PC-9 (cell line): ENCODE results near the gene PLXNA3. TPM values are rescaled to one million over a fixed set of nuclear protein-coding genes. Genes with fewer than 3 reads are reported as not detected.

ENCODE experiments used
- BruUV-seq: library from RNA; stranded (reverse); fragments of 400-500 nt; replicated peaks from 2 replicates; lab custom pipeline; 2021; lab: Mats Ljungman, UMichigan
- CTCF ChIA-PET: fragments of 300-600 bp; sonication (Branson Sonifier 250); formaldehyde crosslinking; loops from one replicate; lab custom pipeline; 2022; ENCODE audit warnings: antibody characterized with exemption; lab: Charles Lee
- POLR2A ChIA-PET: fragments of 300-600 bp; sonication (Branson Sonifier 250); formaldehyde crosslinking; loops from one replicate; lab custom pipeline; 2022; ENCODE audit warnings: antibody characterized with exemption; ENCODE audit not compliant: unreplicated experiment; lab: Charles Lee
- DNase-seq, 2 experiments: peaks; one replicate each; pipeline versions ENCODE4 v3.0.0 to v3.0.0-alpha.2; 2015 to 2022; ENCODE audit warnings: mixed read lengths in 1 of 2
- H2AFZ ChIP-seq: fragments of 200-600 bp; sonication (generic); 2 replicates; pipeline ENCODE4 v1.8.1; 2017; ENCODE audit warnings: antibody characterized with exemption
- H3F3A ChIP-seq: fragments of 200-600 bp; sonication (generic); 2 replicates; pipeline ENCODE4 v1.8.1; 2017; ENCODE audit warnings: antibody characterized with exemption, mild to moderate bottlenecking, low read depth; ENCODE audit not compliant: insufficient read depth
- H3K27ac ChIP-seq: fragments of 200-600 bp; sonication (generic); 2 replicates; pipeline ENCODE4 v1.6.1; 2016; ENCODE audit warnings: mixed run types
- H3K27me3 ChIP-seq: fragments of 200-600 bp; sonication (generic); 2 replicates; pipeline ENCODE4 v1.6.1; 2016; ENCODE audit warnings: low read depth, mixed run types; ENCODE audit not compliant: insufficient read depth
- H3K36me3 ChIP-seq: fragments of 200-600 bp; sonication (generic); 2 replicates; pipeline ENCODE4 v1.6.1; 2016; ENCODE audit warnings: low read depth, mixed run types
- H3K4me1 ChIP-seq: fragments of 200-600 bp; sonication (generic); replicated peaks from 2 replicates; pipeline ENCODE4 v1.6.1; 2016; ENCODE audit warnings: mixed run types; ENCODE audit not compliant: insufficient read depth
- H3K4me2 ChIP-seq: fragments of 200-600 bp; sonication (generic); 2 replicates; pipeline ENCODE4 v1.6.1; 2017; ENCODE audit warnings: mixed run types
- H3K4me3 ChIP-seq: fragments of 200-600 bp; sonication (generic); 2 replicates; pipeline ENCODE4 v1.6.1; 2016; ENCODE audit warnings: mixed run types
- H3K79me2 ChIP-seq: fragments of 200-600 bp; sonication (generic); 2 replicates; pipeline ENCODE4 v1.6.1; 2017; ENCODE audit warnings: low read depth, mixed run types
- H3K9me2 ChIP-seq: fragments of 200-600 bp; sonication (generic); 2 replicates; pipeline ENCODE4 v1.8.1; 2017; ENCODE audit warnings: mild to moderate bottlenecking; ENCODE audit not compliant: insufficient read depth
- H3K9me3 ChIP-seq: fragments of 200-600 bp; sonication (generic); 2 replicates; pipeline ENCODE4 v1.8.1; 2016; ENCODE audit warnings: low read depth; ENCODE audit not compliant: insufficient read depth
- H4K20me1 ChIP-seq: fragments of 200-600 bp; sonication (generic); 2 replicates; pipeline ENCODE4 v1.8.1; 2017; ENCODE audit not compliant: insufficient read depth
- EZH2 ChIP-seq: fragments of 200-600 bp; sonication (generic); IDR thresholded peaks from 2 replicates; pipeline ENCODE4 v1.8.0; 2017; ENCODE audit warnings: antibody characterized with exemption, low read depth
- intact Hi-C: fragments of 100-400 bp; cut with micrococcal nuclease; formaldehyde crosslinking; loops from one replicate; pipeline ENCODE4 v1.10.0; 2022; ENCODE audit not compliant: unreplicated experiment
- total RNA-seq: library from RNA; stranded (reverse); gene quantifications from 2 replicates; pipeline ENCODE4 v1.2.3, GENCODE V29; 2021
- TF ChIP-seq, protein P1 (sequence below): fragments of 200-600 bp; sonication (generic); conservative IDR thresholded peaks from 2 replicates; pipeline ENCODE4 v1.6.1; 2017; ENCODE audit warnings: mixed run types, antibody characterized with exemption, mild to moderate bottlenecking, moderate library complexity

The PLXNA3 gene
- total RNA-seq, 1 experiment from 2014 or later, result 124 TPM

DNA sequence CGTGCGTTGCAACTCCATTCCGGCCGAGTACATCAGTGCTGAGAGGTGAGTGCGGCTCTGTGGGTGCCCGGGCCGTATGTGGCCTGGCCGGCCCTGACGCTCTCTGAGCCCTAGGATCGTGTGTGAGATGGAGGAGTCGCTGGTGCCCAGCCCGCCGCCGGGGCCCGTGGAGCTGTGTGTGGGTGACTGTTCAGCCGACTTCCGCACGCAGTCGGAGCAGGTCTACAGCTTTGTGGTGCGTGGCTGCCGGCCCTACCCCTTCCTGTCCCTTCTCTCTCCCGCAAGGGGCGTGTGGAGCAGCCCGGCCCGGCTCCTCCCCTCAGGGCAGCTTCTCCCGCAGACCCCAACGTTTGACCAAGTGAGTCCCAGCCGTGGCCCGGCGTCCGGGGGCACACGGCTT is 8.0 kb downstream of the PLXNA3 start:
- DNase-seq, result no peak
- intact Hi-C loops, result no loop called here
- no peak for TF ChIP-seq EZH2
- TF ChIP-seq, protein P1, sequence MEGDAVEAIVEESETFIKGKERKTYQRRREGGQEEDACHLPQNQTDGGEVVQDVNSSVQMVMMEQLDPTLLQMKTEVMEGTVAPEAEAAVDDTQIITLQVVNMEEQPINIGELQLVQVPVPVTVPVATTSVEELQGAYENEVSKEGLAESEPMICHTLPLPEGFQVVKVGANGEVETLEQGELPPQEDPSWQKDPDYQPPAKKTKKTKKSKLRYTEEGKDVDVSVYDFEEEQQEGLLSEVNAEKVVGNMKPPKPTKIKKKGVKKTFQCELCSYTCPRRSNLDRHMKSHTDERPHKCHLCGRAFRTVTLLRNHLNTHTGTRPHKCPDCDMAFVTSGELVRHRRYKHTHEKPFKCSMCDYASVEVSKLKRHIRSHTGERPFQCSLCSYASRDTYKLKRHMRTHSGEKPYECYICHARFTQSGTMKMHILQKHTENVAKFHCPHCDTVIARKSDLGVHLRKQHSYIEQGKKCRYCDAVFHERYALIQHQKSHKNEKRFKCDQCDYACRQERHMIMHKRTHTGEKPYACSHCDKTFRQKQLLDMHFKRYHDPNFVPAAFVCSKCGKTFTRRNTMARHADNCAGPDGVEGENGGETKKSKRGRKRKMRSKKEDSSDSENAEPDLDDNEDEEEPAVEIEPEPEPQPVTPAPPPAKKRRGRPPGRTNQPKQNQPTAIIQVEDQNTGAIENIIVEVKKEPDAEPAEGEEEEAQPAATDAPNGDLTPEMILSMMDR, result no peak
- ChIA-PET CTCF (no interaction called here), POLR2A (no interaction called here)
- Histone ChIP-seq H3F3A (no peaks in the 10 kb centered on the region), H4K20me1 (no peaks in the 10 kb centered on the region), H3K4me2 (no peak overlapping the region), H3K4me3 (no peak overlapping the region), H3K27me3 (no peaks in the 10 kb centered on the region), H3K27ac (no peak overlapping the region), H3K9me3 (no peaks in the 10 kb centered on the region), H3K36me3 (no peaks in the 10 kb centered on the region), H3K79me2 (no peaks in the 10 kb centered on the region), H2AFZ (no peak overlapping the region), H3K4me1 (no peaks in the 10 kb centered on the region), H3K9me2 (no peaks in the 10 kb centered on the region)
- BruUV-seq, result no TSS peak

DNA sequence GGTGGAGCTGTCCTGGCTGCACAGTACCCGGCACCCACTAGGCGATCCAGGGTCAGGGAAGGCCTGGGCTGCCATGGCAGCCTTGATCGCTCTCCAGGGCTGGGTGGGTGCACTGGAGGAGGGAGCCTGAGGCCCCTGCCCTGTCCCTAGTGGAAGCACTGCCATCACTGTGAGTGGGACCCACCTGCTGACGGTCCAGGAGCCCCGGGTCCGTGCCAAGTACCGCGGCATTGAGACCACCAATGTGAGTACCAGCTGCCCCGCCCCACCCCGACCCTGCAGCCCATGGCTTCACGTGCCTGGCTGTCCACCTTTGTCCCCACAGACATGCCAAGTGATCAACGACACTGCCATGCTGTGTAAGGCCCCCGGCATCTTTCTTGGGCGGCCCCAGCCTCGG is 8.8 kb downstream of the PLXNA3 start:
- no peak overlapping the region for H3K4me3 ChIP-seq
- POLR2A ChIA-PET, result no interaction called here
- H3K27me3 ChIP-seq, result no peaks in the 10 kb centered on the region
- TF ChIP-seq, protein P1, result no peak
- no peak for TF ChIP-seq EZH2
- H3K4me2 ChIP-seq, result no peak overlapping the region
- H3K79me2 ChIP-seq, result no peaks in the 10 kb centered on the region
- no peaks in the 10 kb centered on the region for H3K9me3 ChIP-seq
- CTCF ChIA-PET, result no interaction called here
- H2AFZ ChIP-seq, result no peak overlapping the region
- no peaks in the 10 kb centered on the region for H3K36me3 ChIP-seq
- H3K9me2 ChIP-seq, result no peaks in the 10 kb centered on the region
- no peaks in the 10 kb centered on the region for H3F3A ChIP-seq
- no peaks in the 10 kb centered on the region for H4K20me1 ChIP-seq
- intact Hi-C loops, result no loop called here
- DNase-seq, result no peak
- no peak overlapping the region for H3K27ac ChIP-seq
- no peaks in the 10 kb centered on the region for H3K4me1 ChIP-seq
- BruUV-seq, result no TSS peak

DNA sequence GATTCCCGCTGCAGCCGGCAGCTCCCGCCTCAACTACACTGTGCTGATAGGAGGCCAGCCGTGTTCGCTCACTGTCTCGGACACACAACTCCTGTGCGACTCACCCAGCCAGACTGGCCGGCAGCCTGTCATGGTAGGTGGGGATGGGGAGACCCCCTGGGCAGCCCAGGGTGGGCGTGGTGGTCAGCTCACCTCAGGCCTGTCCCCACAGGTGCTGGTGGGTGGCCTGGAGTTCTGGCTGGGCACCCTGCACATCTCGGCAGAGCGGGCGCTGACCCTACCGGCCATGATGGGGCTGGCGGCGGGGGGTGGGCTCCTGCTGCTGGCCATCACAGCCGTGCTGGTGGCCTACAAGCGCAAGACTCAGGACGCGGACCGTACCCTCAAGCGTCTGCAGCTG is 9.5 kb downstream of the PLXNA3 start:
- no peaks in the 10 kb centered on the region for H3F3A ChIP-seq
- no peak overlapping the region for H3K4me2 ChIP-seq
- H3K79me2 ChIP-seq, result no peaks in the 10 kb centered on the region
- TF ChIP-seq, protein P1, result no peak
- TF ChIP-seq EZH2, result no peak
- no peaks in the 10 kb centered on the region for H4K20me1 ChIP-seq
- no peak overlapping the region for H2AFZ ChIP-seq
- no peaks in the 10 kb centered on the region for H3K9me2 ChIP-seq
- no peaks in the 10 kb centered on the region for H3K9me3 ChIP-seq
- H3K4me3 ChIP-seq, result no peak overlapping the region
- H3K27me3 ChIP-seq, result no peaks in the 10 kb centered on the region
- no peak overlapping the region for H3K27ac ChIP-seq
- no peaks in the 10 kb centered on the region for H3K4me1 ChIP-seq
- ChIA-PET CTCF (no interaction called here), POLR2A (no interaction called here)
- H3K36me3 ChIP-seq, result no peaks in the 10 kb centered on the region
- no peak for DNase-seq
- intact Hi-C loops, result no loop called here
- no TSS peak for BruUV-seq
